Neuron (in vitro differentiated cells): Measurements from ENCODE around the gene KRT32.

Source experiments
- H2AFZ ChIP-seq: one replicate; pipeline ENCODE4 v1.6.1; 2013; ENCODE audit warnings: low read depth, mild to moderate bottlenecking, inconsistent platforms, low read length, moderate library complexity
- H3K27me3 ChIP-seq: one replicate; pipeline ENCODE4 v1.6.1; 2013; ENCODE audit warnings: low read length; ENCODE audit not compliant: insufficient read depth
- H3K36me3 ChIP-seq: one replicate; pipeline ENCODE4 v1.6.1; 2013; ENCODE audit warnings: low read length; ENCODE audit not compliant: insufficient read depth
- H3K4me1 ChIP-seq: one replicate; pipeline ENCODE4 v1.6.1; 2013; ENCODE audit warnings: low read length; ENCODE audit not compliant: insufficient read depth
- H3K4me3 ChIP-seq: 2 replicates; pipeline ENCODE4 v1.5.1; 2013; ENCODE audit warnings: mild to moderate bottlenecking, low read length, moderate library complexity
- H3K9me3 ChIP-seq: one replicate; pipeline ENCODE4 v1.6.1; 2013; ENCODE audit warnings: low read length

Gene KRT32

DNA sequence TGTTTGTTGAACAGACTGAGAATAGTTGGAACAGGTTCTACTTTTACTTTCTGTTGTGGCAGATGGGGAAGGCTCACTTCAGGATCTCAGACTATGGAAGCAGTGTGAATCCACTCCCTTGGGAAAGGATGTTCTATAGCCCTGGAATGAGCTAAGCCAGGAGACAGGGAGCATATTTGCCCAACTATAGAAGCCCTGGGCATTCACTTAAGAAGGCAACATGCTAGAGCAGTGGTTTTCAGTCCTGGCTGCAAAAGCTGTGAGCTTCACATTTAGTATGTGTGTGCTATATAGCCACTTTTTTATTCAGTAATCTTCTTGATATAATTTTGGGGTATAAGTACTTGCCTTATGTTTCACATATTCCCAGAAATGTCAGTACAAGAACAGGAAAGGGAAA lies 1.2 kb upstream of the KRT32 start:
- Histone ChIP-seq H3K4me3 (no peak overlapping the region), H3K9me3 (no peaks in the 10 kb centered on the region), H3K36me3 (no peaks in the 10 kb centered on the region), H3K4me1 (no peaks in the 10 kb centered on the region), H2AFZ (no peak overlapping the region), H3K27me3 (peaks cover 3% of the 10 kb centered on the region)

DNA sequence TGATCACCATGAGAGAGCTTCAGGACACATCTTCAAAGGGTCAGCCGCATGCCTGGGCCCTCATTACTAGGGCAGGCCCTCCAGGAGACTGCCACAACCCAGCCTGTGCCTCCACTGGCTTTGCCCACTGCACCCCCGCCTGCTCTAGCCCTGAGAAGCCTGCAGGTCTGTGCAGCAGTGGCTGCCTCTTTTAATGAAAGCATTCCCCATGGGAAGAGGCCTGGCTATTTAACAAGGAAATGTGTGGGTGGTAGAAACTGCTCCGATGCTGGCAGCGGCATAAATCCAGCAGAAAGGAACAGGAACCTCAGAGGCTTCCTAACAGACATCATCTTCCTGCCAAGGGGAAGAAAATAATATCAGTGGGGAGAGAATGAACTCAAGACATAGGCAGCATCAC lies 375 bp upstream of the KRT32 start:
- Histone ChIP-seq H3K4me3 (no peak overlapping the region), H3K27me3 (peaks cover 3% of the 10 kb centered on the region), H3K9me3 (no peaks in the 10 kb centered on the region), H2AFZ (no peak overlapping the region), H3K4me1 (no peaks in the 10 kb centered on the region), H3K36me3 (no peaks in the 10 kb centered on the region)

GRCh38 chr17:41464682-41465081 lies 2.5 kb downstream of the KRT32 start:
- Histone ChIP-seq H3K4me1 (no peaks in the 10 kb centered on the region), H3K9me3 (no peaks in the 10 kb centered on the region), H3K4me3 (no peak overlapping the region), H2AFZ (no peak overlapping the region), H3K36me3 (no peaks in the 10 kb centered on the region), H3K27me3 (peaks cover 3% of the 10 kb centered on the region)

DNA sequence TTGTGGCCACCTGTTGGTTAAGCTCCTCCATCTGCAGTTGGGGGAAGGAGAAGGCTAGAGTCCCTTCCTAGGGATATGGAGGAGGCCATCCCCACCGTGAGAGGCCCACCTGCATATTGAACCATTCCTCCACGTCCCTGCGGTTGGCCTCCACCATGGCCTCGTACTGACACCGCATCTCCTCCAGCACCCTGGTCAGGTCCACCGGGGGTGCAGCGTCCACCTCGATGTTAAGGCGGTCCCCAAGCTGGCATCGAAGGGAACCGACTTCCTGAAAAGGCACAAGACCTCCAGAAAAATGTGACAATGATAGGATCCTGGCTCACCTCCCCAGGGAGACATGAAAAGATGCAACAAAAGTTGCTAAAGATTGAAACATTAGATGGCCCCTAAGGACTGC lies 3.0 kb downstream of the KRT32 start:
- peaks cover 3% of the 10 kb centered on the region for H3K27me3 ChIP-seq
- H3K9me3 ChIP-seq: no peaks in the 10 kb centered on the region
- H3K36me3 ChIP-seq: no peaks in the 10 kb centered on the region
- H2AFZ ChIP-seq: no peak overlapping the region
- H3K4me3 ChIP-seq: no peak overlapping the region
- H3K4me1 ChIP-seq: no peaks in the 10 kb centered on the region

DNA sequence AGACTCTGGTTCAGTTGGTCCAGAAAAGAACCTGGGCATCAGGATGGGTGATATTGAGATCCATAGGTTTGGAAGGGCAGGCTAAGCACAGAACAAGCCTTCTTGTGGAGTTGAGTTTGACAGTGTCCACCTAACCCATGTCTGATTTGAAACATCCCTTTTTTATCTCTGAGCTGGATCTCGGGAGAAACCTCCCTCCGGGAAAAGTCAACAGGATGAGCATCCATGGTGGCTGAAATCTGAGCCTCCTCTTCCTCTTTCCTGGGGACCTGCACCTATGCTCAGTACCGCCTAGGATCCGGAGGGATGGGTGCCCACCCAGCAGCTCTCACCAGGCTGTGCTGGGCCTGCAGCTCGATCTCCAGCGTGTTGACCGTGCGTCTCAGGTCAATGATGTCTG lies 3.4 kb downstream of the KRT32 start:
- H3K27me3 ChIP-seq: peaks cover 3% of the 10 kb centered on the region
- no peaks in the 10 kb centered on the region for H3K4me1 ChIP-seq
- no peaks in the 10 kb centered on the region for H3K9me3 ChIP-seq
- H3K4me3 ChIP-seq: no peak overlapping the region
- no peak overlapping the region for H2AFZ ChIP-seq
- H3K36me3 ChIP-seq: no peaks in the 10 kb centered on the region

GRCh38 chr17:41462705-41463104 lies 4.5 kb downstream of the KRT32 start:
- H3K9me3 ChIP-seq: no peaks in the 10 kb centered on the region
- peaks cover 3% of the 10 kb centered on the region for H3K27me3 ChIP-seq
- H3K4me1 ChIP-seq: no peaks in the 10 kb centered on the region
- no peaks in the 10 kb centered on the region for H3K36me3 ChIP-seq
- H2AFZ ChIP-seq: no peak overlapping the region
- no peak overlapping the region for H3K4me3 ChIP-seq

DNA sequence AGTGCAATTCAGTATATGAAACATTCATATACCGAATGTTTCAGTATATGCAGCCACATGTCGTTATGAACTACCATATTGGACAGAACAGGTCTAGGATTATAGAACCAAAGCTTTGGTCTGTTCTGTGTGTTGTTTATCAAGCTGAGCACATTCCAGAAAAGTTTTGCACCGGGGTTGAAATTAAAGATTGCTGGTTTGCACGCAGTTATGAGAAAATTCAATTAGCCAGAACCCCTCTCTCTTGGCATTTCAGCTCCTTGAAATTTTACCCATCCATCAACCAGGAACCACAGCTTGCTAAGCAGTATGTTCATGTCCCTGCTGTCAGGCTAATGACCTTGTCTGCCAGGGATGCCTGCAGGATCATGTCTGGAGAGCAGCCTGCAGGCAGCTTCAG lies 9.5 kb downstream of the KRT32 start:
- H3K36me3 ChIP-seq: no peaks in the 10 kb centered on the region
- H3K4me1 ChIP-seq: no peaks in the 10 kb centered on the region
- H2AFZ ChIP-seq: no peak overlapping the region
- H3K27me3 ChIP-seq: no peaks in the 10 kb centered on the region
- H3K4me3 ChIP-seq: no peak overlapping the region
- H3K9me3 ChIP-seq: no peaks in the 10 kb centered on the region

DNA sequence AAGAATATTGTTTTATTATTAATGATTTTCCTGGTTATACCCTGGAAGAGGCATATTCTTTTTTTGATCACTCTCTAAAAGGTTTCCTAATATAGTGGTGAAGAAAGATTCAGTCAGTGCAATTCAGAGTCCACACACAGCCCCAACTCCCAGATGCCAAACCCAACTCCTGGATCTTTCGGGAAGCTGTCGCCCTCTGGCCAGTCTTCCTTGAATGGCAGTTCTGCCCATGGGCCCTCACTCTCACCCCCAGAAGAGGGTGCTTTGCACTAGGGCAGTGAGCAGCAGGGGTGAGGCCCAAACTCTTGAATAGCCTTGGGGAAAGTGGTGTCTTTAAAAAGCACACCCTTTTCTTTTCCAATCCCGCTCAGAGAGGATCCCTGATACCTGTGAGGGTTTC lies 11.0 kb downstream of the KRT32 start:
- Histone ChIP-seq H3K4me1 (no peaks in the 10 kb centered on the region), H3K9me3 (no peaks in the 10 kb centered on the region), H3K27me3 (no peaks in the 10 kb centered on the region), H2AFZ (no peak overlapping the region), H3K36me3 (no peaks in the 10 kb centered on the region), H3K4me3 (no peak overlapping the region)

- Histone ChIP-seq H3K27me3 (no peaks in the 10 kb centered on the region), H2AFZ (no peak overlapping the region), H3K4me1 (no peaks in the 10 kb centered on the region), H3K4me3 (no peak overlapping the region), H3K9me3 (no peaks in the 10 kb centered on the region), H3K36me3 (no peaks in the 10 kb centered on the region)
Measured at GRCh38 chr17:41455236-41455635, 11.9 kb downstream of the KRT32 start.

DNA sequence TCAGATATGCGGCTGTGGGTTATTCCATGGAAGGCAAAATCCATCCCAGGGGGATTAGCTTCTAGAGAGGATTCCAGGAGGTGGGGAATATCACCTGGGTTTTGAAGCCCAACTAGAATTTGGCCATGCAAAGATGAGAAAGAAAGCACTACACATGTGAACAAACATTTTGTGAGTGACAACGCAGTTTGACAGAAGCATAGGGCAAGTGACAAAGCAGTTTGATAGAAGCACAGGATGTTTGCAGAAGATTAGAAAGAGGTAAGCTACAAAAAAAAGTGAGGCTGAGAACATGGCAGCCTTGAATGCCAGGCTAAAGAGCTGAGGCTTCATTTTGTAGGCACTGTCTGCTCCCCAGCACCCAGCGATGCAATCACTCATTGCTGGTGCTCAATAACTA lies 14.1 kb downstream of the KRT32 start:
- no peak overlapping the region for H2AFZ ChIP-seq
- H3K36me3 ChIP-seq: no peaks in the 10 kb centered on the region
- H3K4me1 ChIP-seq: no peaks in the 10 kb centered on the region
- no peak overlapping the region for H3K4me3 ChIP-seq
- no peaks in the 10 kb centered on the region for H3K27me3 ChIP-seq
- H3K9me3 ChIP-seq: no peaks in the 10 kb centered on the region

DNA sequence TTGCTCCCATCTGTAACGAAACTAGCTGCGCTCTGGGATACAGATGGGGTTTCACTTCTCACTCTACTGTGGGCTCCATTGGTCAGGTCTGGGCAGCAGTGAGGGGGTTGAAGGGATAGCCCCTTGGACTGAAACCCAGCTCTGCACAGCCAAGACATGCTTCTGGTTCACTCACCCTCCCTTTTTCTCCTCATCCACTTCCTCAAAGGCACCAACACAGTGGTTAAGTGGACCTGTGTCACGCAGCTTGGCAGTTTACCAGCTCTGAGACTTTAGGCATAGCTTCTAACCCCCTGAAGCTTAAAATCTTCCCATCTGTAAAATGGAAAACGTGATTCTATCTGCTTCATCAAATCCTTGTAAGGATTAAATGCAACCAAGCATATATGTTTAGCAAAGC lies 14.9 kb downstream of the KRT32 start:
- H2AFZ ChIP-seq: no peak overlapping the region
- no peak overlapping the region for H3K4me3 ChIP-seq
- no peaks in the 10 kb centered on the region for H3K27me3 ChIP-seq
- no peaks in the 10 kb centered on the region for H3K36me3 ChIP-seq
- H3K9me3 ChIP-seq: no peaks in the 10 kb centered on the region
- no peaks in the 10 kb centered on the region for H3K4me1 ChIP-seq

DNA sequence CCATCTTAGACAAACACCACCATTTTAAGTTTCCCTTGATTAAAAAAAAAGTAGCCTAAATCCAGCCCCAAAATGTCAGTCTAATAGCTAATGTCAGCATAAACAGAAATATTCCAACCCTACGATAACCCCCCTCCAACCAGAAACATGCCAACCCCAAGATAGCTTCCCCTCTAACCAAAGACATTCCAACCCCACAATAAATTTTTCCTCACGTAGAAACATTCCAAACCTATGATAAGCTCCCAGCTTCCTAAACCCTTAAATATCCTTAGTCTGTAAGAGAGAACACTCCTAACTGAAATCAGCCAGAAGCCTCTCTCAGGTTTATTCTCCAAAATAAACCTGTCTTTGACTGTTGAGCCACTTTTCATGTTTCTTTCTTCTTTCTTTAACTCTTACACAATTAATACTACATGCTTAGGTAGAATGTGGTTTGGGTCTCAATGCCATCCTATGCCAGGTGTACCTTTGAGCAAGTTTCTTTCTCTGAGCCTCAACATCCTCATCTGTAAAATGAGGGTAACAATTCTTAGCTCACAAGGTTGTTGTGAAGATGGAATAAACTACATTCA lies 15.9 kb downstream of the KRT32 start:
- Histone ChIP-seq H3K4me3 (no peak overlapping the region), H3K27me3 (no peaks in the 10 kb centered on the region), H3K4me1 (no peaks in the 10 kb centered on the region), H3K36me3 (no peaks in the 10 kb centered on the region), H2AFZ (no peak overlapping the region), H3K9me3 (no peaks in the 10 kb centered on the region)

GRCh38 chr17:41449008-41449407 lies 18.2 kb downstream of the KRT32 start:
- Histone ChIP-seq H3K36me3 (no peaks in the 10 kb centered on the region), H2AFZ (no peak overlapping the region), H3K4me1 (no peaks in the 10 kb centered on the region), H3K9me3 (no peaks in the 10 kb centered on the region), H3K27me3 (no peaks in the 10 kb centered on the region), H3K4me3 (no peak overlapping the region)

- Histone ChIP-seq H3K4me1 (no peaks in the 10 kb centered on the region), H3K4me3 (no peak overlapping the region), H2AFZ (no peak overlapping the region)
Measured at GRCh38 chr17:41448506-41448905, 18.7 kb downstream of the KRT32 start.

More at GRCh38 chr17:41448506-41448905, 18.7 kb downstream of the KRT32 start:
- no peaks in the 10 kb centered on the region for H3K9me3 ChIP-seq
- no peaks in the 10 kb centered on the region for H3K36me3 ChIP-seq
- no peaks in the 10 kb centered on the region for H3K27me3 ChIP-seq
